WTC11 (cell line): ENCODE results near the gene LLGL2. TPM values are rescaled to one million over a fixed set of nuclear protein-coding genes. Genes with fewer than 3 reads are reported as not detected.

ENCODE experiments used
- ATAC-seq: fragments of 200-7000 bp; cut with Tn5 transposase; 2 replicates; pipeline ENCODE4 v1.10.0; 2021; ENCODE audit warnings: mild to moderate bottlenecking, moderate library complexity
- CTCF ChIA-PET: fragments of 300-600 bp; sonication (Branson Sonifier 250); formaldehyde crosslinking; loops from one replicate; lab custom pipeline; 2021; ENCODE audit warnings: antibody characterized with exemption; lab: Charles Lee
- POLR2A ChIA-PET: fragments of 350-600 bp; sonication (Branson Sonifier 250); formaldehyde crosslinking; loops from one replicate; lab custom pipeline; 2021; ENCODE audit warnings: antibody characterized with exemption; lab: Charles Lee
- DNase-seq: peaks from one replicate; pipeline ENCODE4 v3.0.0; 2021; ENCODE audit warnings: low spot score
- H3K27ac Mint-ChIP-seq: 2 replicates; pipeline ENCODE4 v1.8.0; 2021; ENCODE audit warnings: mixed read lengths
- H3K27me3 Mint-ChIP-seq: 2 replicates; pipeline ENCODE4 v1.8.0; 2021; ENCODE audit warnings: low read depth, mild to moderate bottlenecking, moderate library complexity, mixed read lengths
- H3K36me3 Mint-ChIP-seq: 2 replicates; pipeline ENCODE4 v1.8.0; 2021; ENCODE audit warnings: mixed read lengths
- H3K4me1 Mint-ChIP-seq: 2 replicates; pipeline ENCODE4 v1.8.0; 2022; ENCODE audit warnings: mixed read lengths
- H3K4me3 Mint-ChIP-seq: 2 replicates; pipeline ENCODE4 v1.8.0; 2021; ENCODE audit warnings: mild to moderate bottlenecking, moderate library complexity, mixed read lengths
- H3K9me3 Mint-ChIP-seq: 2 replicates; pipeline ENCODE4 v1.8.0; 2021; ENCODE audit warnings: mixed read lengths
- ATF1 ChIP-seq: sonication (generic); formaldehyde crosslinking; IDR thresholded peaks from 2 replicates; pipeline ENCODE4 v1.8.1; 2023; ENCODE audit warnings: mild to moderate bottlenecking, moderate library complexity, missing genetic modification reagents
- CREM ChIP-seq: sonication (generic); formaldehyde crosslinking; IDR thresholded peaks from 2 replicates; pipeline ENCODE4 v1.8.1; 2022; ENCODE audit warnings: mild to moderate bottlenecking, missing genetic modification reagents, moderate library complexity
- ETV6 ChIP-seq: sonication (generic); formaldehyde crosslinking; IDR thresholded peaks from 2 replicates; pipeline ENCODE4 v1.8.1; 2022; ENCODE audit warnings: mild to moderate bottlenecking, missing genetic modification reagents
- KAT7 ChIP-seq: sonication (generic); formaldehyde crosslinking; IDR thresholded peaks from 2 replicates; pipeline ENCODE4 v1.8.1; 2023; ENCODE audit warnings: missing genetic modification reagents, mild to moderate bottlenecking, borderline replicate concordance
- NFE2L1 ChIP-seq: sonication (generic); formaldehyde crosslinking; IDR thresholded peaks from 2 replicates; pipeline ENCODE4 v1.8.1; 2023; ENCODE audit warnings: missing genetic modification reagents
- PRRX2 ChIP-seq: fragments of 250-450 bp; sonication (Bioruptor Pico); IDR thresholded peaks from 2 replicates; pipeline ENCODE4 v1.8.0; 2021; ENCODE audit warnings: mild to moderate bottlenecking
- TEAD4 ChIP-seq: sonication (generic); formaldehyde crosslinking; IDR thresholded peaks from 2 replicates; pipeline ENCODE4 v1.8.0; 2022; ENCODE audit warnings: mild to moderate bottlenecking, missing genetic modification reagents
- TP53 ChIP-seq: sonication (generic); formaldehyde crosslinking; IDR thresholded peaks from 2 replicates; pipeline ENCODE4 v1.8.1; 2023; ENCODE audit warnings: mild to moderate bottlenecking, missing genetic modification reagents
- ZNF219 ChIP-seq: sonication (generic); formaldehyde crosslinking; IDR thresholded peaks from 2 replicates; pipeline ENCODE4 v1.8.0; 2023; ENCODE audit warnings: missing genetic modification reagents, mild to moderate bottlenecking, borderline replicate concordance
- ZNF232 ChIP-seq: sonication (generic); formaldehyde crosslinking; IDR thresholded peaks from 2 replicates; pipeline ENCODE4 v1.8.0; 2022; ENCODE audit warnings: mild to moderate bottlenecking, missing genetic modification reagents
- total RNA-seq: library from RNA; stranded (reverse); gene quantifications from 3 replicates; pipeline ENCODE4 v1.2.3, GENCODE V29; 2021
- TF ChIP-seq, protein P1 (sequence below): sonication (generic); formaldehyde crosslinking; IDR thresholded peaks from 2 replicates; pipeline ENCODE4 v1.8.0; 2022; ENCODE audit warnings: mild to moderate bottlenecking, missing genetic modification reagents
- TF ChIP-seq, protein P2 (sequence below): fragments of 200-600 bp; IDR thresholded peaks from 2 replicates; pipeline ENCODE4 v1.8.0; 2022; ENCODE audit warnings: antibody characterized with exemption
- TF ChIP-seq, protein P3 (sequence below): fragments of 250-450 bp; sonication (Bioruptor Pico); IDR thresholded peaks from 2 replicates; pipeline ENCODE4 v1.9.0; 2021; ENCODE audit warnings: moderate library complexity, mild to moderate bottlenecking, inconsistent platforms, borderline replicate concordance
- TF ChIP-seq, protein P4 (sequence below): fragments of 250-450 bp; sonication (Bioruptor Pico); IDR thresholded peaks from 2 replicates; pipeline ENCODE4 v1.9.0; 2021; ENCODE audit warnings: mild to moderate bottlenecking, borderline replicate concordance

The LLGL2 gene
- total RNA-seq, 1 experiment from 2014 or later = 103 TPM

DNA sequence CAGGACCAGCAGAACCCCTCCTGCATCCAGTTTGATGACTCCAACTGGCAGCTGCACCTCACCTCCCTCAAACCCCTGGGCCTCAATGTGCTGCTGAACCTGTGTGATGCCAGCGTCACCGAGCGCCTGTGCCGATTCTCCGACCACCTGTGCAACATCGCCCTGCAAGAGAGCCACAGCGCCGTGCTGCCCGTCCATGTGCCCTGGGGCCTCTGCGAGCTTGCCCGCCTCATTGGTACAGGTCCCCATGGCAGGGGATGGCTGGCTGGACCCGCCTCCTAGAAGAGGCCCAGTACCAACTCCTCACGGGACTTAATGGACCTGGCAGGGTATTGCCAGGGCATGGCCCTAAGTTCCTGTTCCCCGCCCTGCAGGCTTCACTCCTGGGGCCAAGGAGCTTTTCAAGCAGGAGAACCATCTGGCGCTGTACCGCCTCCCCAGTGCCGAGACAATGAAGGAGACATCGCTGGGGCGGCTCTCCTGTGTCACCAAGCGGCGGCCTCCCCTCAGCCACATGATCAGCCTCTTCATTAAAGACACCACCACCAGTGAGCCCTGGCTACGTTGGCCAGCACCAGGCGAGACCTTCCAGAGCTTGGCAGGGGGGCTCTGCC is 32.8 kb upstream of the LLGL2 start:
- Mint-ChIP-seq H3K4me1 (no peaks in the 10 kb centered on the region), H3K27me3 (no peaks in the 10 kb centered on the region), H3K36me3 (peaks cover 6% of the 10 kb centered on the region; the same call in 1 of the 2 replicates), H3K9me3 (no peaks in the 10 kb centered on the region), H3K27ac (no peak overlapping the region), H3K4me3 (no peak overlapping the region)
- ChIA-PET CTCF (interaction anchor here (1.4 kb wide), 1 partner anchor 10 kb away, joined by 4 read pairs; no protein-coding TSS in a partner anchor), POLR2A (no interaction called here)
- TF ChIP-seq, protein P1, sequence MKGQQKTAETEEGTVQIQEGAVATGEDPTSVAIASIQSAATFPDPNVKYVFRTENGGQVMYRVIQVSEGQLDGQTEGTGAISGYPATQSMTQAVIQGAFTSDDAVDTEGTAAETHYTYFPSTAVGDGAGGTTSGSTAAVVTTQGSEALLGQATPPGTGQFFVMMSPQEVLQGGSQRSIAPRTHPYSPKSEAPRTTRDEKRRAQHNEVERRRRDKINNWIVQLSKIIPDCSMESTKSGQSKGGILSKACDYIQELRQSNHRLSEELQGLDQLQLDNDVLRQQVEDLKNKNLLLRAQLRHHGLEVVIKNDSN = no peak
- TF ChIP-seq PRRX2 (CRISPR knock-in tag) = no peak
- no peak for DNase-seq
- ATAC-seq = no peak

DNA sequence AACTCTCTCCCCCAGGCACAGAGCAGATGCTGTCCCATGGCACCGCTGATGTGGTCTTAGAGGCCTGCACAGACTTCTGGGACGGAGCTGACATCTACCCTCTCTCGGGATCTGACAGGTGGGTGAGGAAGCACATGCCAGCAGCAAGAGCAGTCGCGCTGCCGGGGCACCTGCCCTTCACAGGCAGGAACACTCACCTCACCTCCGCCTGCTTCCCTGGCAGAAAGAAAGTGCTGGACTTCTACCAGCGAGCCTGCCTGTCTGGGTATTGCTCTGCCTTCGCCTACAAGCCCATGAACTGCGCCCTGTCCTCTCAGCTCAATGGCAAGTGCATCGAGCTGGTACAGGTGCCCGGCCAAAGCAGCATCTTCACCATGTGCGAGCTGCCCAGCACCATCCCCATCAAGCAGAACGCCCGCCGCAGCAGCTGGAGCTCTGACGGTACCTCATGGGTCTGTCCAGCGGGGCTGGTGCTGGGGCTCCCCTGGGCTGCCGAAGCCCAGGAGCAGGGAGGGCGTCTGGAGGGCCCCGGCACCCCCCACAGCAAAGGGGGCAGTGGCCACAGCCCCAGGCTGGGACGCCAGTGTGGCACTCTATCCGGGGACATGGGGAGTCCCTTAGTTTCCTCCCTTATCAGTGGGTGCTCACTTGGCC is 31.9 kb upstream of the LLGL2 start:
- Mint-ChIP-seq H3K27me3 (no peaks in the 10 kb centered on the region), H3K27ac (no peak overlapping the region), H3K4me1 (no peaks in the 10 kb centered on the region), H3K9me3 (no peaks in the 10 kb centered on the region), H3K36me3 (peaks cover 6% of the 10 kb centered on the region; the same call in 1 of the 2 replicates), H3K4me3 (no peak overlapping the region)
- POLR2A ChIA-PET = no interaction called here
- CTCF ChIA-PET = interaction anchor here (1.4 kb wide), 1 partner anchor 9 kb away, joined by 4 read pairs; no protein-coding TSS in a partner anchor
- TF ChIP-seq TEAD4 (CRISPR knock-in tag) (no peak), ATF1 (CRISPR knock-in tag) (no peak), TP53 (CRISPR knock-in tag) (no peak), NFE2L1 (CRISPR knock-in tag) (no peak), CREM (CRISPR knock-in tag) (no peak), KAT7 (CRISPR knock-in tag) (no peak), ZNF232 (CRISPR knock-in tag) (no peak), ETV6 (no peak), ZNF219 (CRISPR knock-in tag) (no peak)
- TF ChIP-seq, protein P2, sequence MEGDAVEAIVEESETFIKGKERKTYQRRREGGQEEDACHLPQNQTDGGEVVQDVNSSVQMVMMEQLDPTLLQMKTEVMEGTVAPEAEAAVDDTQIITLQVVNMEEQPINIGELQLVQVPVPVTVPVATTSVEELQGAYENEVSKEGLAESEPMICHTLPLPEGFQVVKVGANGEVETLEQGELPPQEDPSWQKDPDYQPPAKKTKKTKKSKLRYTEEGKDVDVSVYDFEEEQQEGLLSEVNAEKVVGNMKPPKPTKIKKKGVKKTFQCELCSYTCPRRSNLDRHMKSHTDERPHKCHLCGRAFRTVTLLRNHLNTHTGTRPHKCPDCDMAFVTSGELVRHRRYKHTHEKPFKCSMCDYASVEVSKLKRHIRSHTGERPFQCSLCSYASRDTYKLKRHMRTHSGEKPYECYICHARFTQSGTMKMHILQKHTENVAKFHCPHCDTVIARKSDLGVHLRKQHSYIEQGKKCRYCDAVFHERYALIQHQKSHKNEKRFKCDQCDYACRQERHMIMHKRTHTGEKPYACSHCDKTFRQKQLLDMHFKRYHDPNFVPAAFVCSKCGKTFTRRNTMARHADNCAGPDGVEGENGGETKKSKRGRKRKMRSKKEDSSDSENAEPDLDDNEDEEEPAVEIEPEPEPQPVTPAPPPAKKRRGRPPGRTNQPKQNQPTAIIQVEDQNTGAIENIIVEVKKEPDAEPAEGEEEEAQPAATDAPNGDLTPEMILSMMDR = no peak
- TF ChIP-seq, protein P3, sequence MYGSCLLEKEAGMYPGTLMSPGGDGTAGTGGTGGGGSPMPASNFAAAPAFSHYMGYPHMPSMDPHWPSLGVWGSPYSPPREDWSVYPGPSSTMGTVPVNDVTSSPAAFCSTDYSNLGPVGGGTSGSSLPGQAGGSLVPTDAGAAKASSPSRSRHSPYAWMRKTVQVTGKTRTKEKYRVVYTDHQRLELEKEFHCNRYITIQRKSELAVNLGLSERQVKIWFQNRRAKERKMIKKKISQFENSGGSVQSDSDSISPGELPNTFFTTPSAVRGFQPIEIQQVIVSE (CRISPR knock-in tag) = no peak
- TF ChIP-seq, protein P4, sequence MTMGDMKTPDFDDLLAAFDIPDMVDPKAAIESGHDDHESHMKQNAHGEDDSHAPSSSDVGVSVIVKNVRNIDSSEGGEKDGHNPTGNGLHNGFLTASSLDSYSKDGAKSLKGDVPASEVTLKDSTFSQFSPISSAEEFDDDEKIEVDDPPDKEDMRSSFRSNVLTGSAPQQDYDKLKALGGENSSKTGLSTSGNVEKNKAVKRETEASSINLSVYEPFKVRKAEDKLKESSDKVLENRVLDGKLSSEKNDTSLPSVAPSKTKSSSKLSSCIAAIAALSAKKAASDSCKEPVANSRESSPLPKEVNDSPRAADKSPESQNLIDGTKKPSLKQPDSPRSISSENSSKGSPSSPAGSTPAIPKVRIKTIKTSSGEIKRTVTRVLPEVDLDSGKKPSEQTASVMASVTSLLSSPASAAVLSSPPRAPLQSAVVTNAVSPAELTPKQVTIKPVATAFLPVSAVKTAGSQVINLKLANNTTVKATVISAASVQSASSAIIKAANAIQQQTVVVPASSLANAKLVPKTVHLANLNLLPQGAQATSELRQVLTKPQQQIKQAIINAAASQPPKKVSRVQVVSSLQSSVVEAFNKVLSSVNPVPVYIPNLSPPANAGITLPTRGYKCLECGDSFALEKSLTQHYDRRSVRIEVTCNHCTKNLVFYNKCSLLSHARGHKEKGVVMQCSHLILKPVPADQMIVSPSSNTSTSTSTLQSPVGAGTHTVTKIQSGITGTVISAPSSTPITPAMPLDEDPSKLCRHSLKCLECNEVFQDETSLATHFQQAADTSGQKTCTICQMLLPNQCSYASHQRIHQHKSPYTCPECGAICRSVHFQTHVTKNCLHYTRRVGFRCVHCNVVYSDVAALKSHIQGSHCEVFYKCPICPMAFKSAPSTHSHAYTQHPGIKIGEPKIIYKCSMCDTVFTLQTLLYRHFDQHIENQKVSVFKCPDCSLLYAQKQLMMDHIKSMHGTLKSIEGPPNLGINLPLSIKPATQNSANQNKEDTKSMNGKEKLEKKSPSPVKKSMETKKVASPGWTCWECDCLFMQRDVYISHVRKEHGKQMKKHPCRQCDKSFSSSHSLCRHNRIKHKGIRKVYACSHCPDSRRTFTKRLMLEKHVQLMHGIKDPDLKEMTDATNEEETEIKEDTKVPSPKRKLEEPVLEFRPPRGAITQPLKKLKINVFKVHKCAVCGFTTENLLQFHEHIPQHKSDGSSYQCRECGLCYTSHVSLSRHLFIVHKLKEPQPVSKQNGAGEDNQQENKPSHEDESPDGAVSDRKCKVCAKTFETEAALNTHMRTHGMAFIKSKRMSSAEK (CRISPR knock-in tag) = no peak
- TF ChIP-seq, protein P1 = no peak
- ATAC-seq (no peak), DNase-seq (no peak)
